ENCODE results near the gene CCNYL1.
A peak's percentile ranks its signal among the peaks of the same experiment; 100 is the strongest.
"Not testable (repeated sequence)": the region's sequence is repeated elsewhere in the genome, so short reads cannot be mapped to it uniquely, and the experiment has no call there.

Gene CCNYL1

GRCh38 chr2:207710814-207711740, at the start of gene CCNYL1:
TSS of gene CCNYL1 (plus strand) at chr2:207711640. CDS start at chr2:207711897, 257 bp downstream.
- DNase-seq = peak; percentile 98 to 99

GRCh38 chr2:207662203-207662602, 49.2 kb upstream of the CCNYL1 start:
- DNase-seq = no peak

- peak; percentile 40 to 67 for DNase-seq
Measured at GRCh38 chr2:207663870-207664545, 47.4 kb upstream of the CCNYL1 start.

GRCh38 chr2:207670887-207671286, 40.6 kb upstream of the CCNYL1 start:
- DNase-seq = no peak

- no peak for DNase-seq
Measured at GRCh38 chr2:207673431-207673830, 38.0 kb upstream of the CCNYL1 start.

GRCh38 chr2:207674266-207674774, 37.1 kb upstream of the CCNYL1 start:
- no peak for DNase-seq

- DNase-seq = no peak
Measured at GRCh38 chr2:207674826-207675225, 36.6 kb upstream of the CCNYL1 start.

GRCh38 chr2:207676827-207677354, 34.5 kb upstream of the CCNYL1 start:
- DNase-seq = no peak

GRCh38 chr2:207681431-207681830, 30.0 kb upstream of the CCNYL1 start:
- no peak for DNase-seq

GRCh38 chr2:207682557-207682956, 28.9 kb upstream of the CCNYL1 start:
- no peak for DNase-seq

GRCh38 chr2:207683438-207683837, 28.0 kb upstream of the CCNYL1 start:
- no peak for DNase-seq

GRCh38 chr2:207683879-207684627, 27.4 kb upstream of the CCNYL1 start:
- no peak for DNase-seq

GRCh38 chr2:207686812-207687211, 24.6 kb upstream of the CCNYL1 start:
- DNase-seq = no peak

- DNase-seq = no peak
Measured at GRCh38 chr2:207688597-207688996, 22.8 kb upstream of the CCNYL1 start.

GRCh38 chr2:207690845-207691461, 20.5 kb upstream of the CCNYL1 start:
- DNase-seq = not testable (repeated sequence)

- peak in 1 of 2 experiments; percentile 3 for DNase-seq
Measured at GRCh38 chr2:207692206-207693065, 19.0 kb upstream of the CCNYL1 start.

- DNase-seq = no peak
Measured at GRCh38 chr2:207693641-207694249, 17.7 kb upstream of the CCNYL1 start.

GRCh38 chr2:207694811-207695281, 16.6 kb upstream of the CCNYL1 start:
- no peak for DNase-seq

GRCh38 chr2:207695293-207695692, 16.1 kb upstream of the CCNYL1 start:
- DNase-seq = no peak

- DNase-seq = not testable (repeated sequence)
Measured at GRCh38 chr2:207696911-207697310, 14.5 kb upstream of the CCNYL1 start.

- DNase-seq = no peak
Measured at GRCh38 chr2:207697411-207697810, 14.0 kb upstream of the CCNYL1 start.
